Left cardiac atrium (tissue), 4 donors: ENCODE data around the gene DIDO1. TPM values are rescaled to one million over a fixed set of nuclear protein-coding genes. Genes with fewer than 3 reads are reported as not detected.

Experiments
- ATAC-seq, 2 donors: fragments of 200-7000 bp; cut with Tn5 transposase; one replicate each; pipeline ENCODE4 v1.9.1; 2020; ENCODE audit warnings: mild to moderate bottlenecking in 2 of 2, moderate library complexity in 2 of 2
- DNase-seq: peaks from one replicate; pipeline ENCODE4 v3.0.0-alpha.2; 2020
- intact Hi-C, 2 donors: fragments of 100-400 bp; cut with DNase I; formaldehyde crosslinking; loops; one replicate each; pipeline versions ENCODE4 v1.14.1 to v1.15.1; 2022 to 2023
- total RNA-seq, 2 donors: library from RNA; stranded (reverse); fragmentation: NEBNext Ultra II Directional; extraction: Animal tissue kit (Norgen Biotek cat#: 25700); gene quantifications; one replicate each; pipeline ENCODE4 v1.2.1, GENCODE V29; 2021
- donor health status: DM: no; HTN: yes; CAD: no.
- donor health status: DM: no; HTN: yes; CAD: no; lungs with severe emphysema.
- donor health status: DM: yes; HTN: yes; CAD: no.
- donor health status: Dilated cardiomyopathy.

Gene DIDO1
- total RNA-seq, 2 donors from 2014 or later: 33.8 to 39.1 TPM

- no peak for DNase-seq
- intact Hi-C loops: no loop called here
- no peak for ATAC-seq
Observed at GRCh38 chr20:62834967-62835730, 91.2 kb downstream of the DIDO1 start.

GRCh38 chr20:62832951-62833391, 93.3 kb downstream of the DIDO1 start:
- intact Hi-C loops: no loop called here
- DNase-seq (peak; percentile 19), ATAC-seq (peak in 1 of 2 donors; percentile 25)

GRCh38 chr20:62832212-62832922, 93.9 kb downstream of the DIDO1 start:
- DNase-seq (peak; percentile 34), ATAC-seq (peak; percentile 24 to 29)
- intact Hi-C loops: no loop called here

- DNase-seq: no peak
- ATAC-seq: no peak
- intact Hi-C loops: no loop called here
Observed at GRCh38 chr20:62831854-62832211, 94.5 kb downstream of the DIDO1 start.

GRCh38 chr20:62831361-62831788, 94.9 kb downstream of the DIDO1 start:
- DNase-seq (no peak), ATAC-seq (no peak)
- intact Hi-C loops: no loop called here

- ATAC-seq (no peak), DNase-seq (no peak)
- intact Hi-C loops: no loop called here
Observed at GRCh38 chr20:62830821-62831220, 95.5 kb downstream of the DIDO1 start.

GRCh38 chr20:62830251-62830650, 96.1 kb downstream of the DIDO1 start:
- no peak for DNase-seq
- intact Hi-C loops: no loop called here
- no peak for ATAC-seq

GRCh38 chr20:62829231-62830230, 96.8 kb downstream of the DIDO1 start:
- DNase-seq (peak; percentile 20), ATAC-seq (no peak)
- intact Hi-C loops: no loop called here

GRCh38 chr20:62828511-62829230, 97.6 kb downstream of the DIDO1 start:
- DNase-seq: no peak
- intact Hi-C loops: no loop called here
- ATAC-seq: no peak

- intact Hi-C loops: no loop called here
- no peak for ATAC-seq
- no peak for DNase-seq
Observed at GRCh38 chr20:62828051-62828450, 98.3 kb downstream of the DIDO1 start.

Other genes with a start within 250 kb of the DIDO1 start
- not detected for gene NTSR1, start 217.7 kb downstream of the DIDO1 start, total RNA-seq
- gene MRGBP, start 130.0 kb downstream of the DIDO1 start, total RNA-seq: 1 to 10 TPM; 8.9 TPM
- gene OGFR, start 121.7 kb downstream of the DIDO1 start, total RNA-seq: 10 to 100 TPM; 23.3 to 23.6 TPM
- gene COL9A3, start 109.5 kb downstream of the DIDO1 start, total RNA-seq: 1 to 10 TPM; 4.0 to 4.7 TPM
- 1 to 10 TPM; 6.4 to 8.4 TPM for gene TCFL5, start 64.7 kb downstream of the DIDO1 start, total RNA-seq
- gene GID8, start 11.6 kb upstream of the DIDO1 start, total RNA-seq: 10 to 100 TPM; 16.8 to 20.2 TPM
- gene SLC17A9, start 26.2 kb upstream of the DIDO1 start, total RNA-seq: 1 to 10 TPM; 2.1 to 5.7 TPM
- gene BHLHE23, start 80.5 kb upstream of the DIDO1 start, total RNA-seq: not detected